HL-60 (cell line): ENCODE measurements around the gene TMEM192.

ENCODE experiments used
- TF ChIP-seq, protein P1 (sequence below): IDR thresholded peaks from one replicate; pipeline ENCODE4 v1.5.1; 2011; ENCODE audit warnings: low read length, control low read depth, inconsistent platforms; ENCODE audit not compliant: insufficient read depth
- TF ChIP-seq, protein P2 (sequence below): IDR thresholded peaks from 2 replicates; pipeline ENCODE4 v1.6.1; 2012; ENCODE audit warnings: low read depth; ENCODE audit not compliant: insufficient replicate concordance

DNA sequence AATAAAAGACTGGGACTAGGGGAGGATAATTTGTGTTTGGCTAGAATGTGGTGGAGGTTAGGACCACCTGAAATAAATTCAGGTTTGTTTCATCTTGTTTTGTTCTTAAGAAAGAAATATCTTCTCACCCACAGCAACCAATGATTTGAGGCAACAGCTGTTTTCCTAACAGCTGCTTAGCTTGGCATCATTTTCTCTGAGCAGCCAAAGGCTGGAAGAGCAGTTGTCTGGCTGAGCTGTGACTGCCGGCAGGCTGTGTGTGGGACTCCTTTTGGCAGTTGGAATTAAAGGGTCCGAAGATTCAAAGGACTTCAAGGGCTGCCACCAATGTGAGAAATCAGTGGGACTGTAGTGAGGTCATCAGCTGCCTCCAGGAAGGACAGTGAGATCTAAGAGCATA, 54.0 kb downstream of the TMEM192 start:
- TF ChIP-seq, protein P1, sequence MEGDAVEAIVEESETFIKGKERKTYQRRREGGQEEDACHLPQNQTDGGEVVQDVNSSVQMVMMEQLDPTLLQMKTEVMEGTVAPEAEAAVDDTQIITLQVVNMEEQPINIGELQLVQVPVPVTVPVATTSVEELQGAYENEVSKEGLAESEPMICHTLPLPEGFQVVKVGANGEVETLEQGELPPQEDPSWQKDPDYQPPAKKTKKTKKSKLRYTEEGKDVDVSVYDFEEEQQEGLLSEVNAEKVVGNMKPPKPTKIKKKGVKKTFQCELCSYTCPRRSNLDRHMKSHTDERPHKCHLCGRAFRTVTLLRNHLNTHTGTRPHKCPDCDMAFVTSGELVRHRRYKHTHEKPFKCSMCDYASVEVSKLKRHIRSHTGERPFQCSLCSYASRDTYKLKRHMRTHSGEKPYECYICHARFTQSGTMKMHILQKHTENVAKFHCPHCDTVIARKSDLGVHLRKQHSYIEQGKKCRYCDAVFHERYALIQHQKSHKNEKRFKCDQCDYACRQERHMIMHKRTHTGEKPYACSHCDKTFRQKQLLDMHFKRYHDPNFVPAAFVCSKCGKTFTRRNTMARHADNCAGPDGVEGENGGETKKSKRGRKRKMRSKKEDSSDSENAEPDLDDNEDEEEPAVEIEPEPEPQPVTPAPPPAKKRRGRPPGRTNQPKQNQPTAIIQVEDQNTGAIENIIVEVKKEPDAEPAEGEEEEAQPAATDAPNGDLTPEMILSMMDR = no peak
- TF ChIP-seq, protein P2, sequence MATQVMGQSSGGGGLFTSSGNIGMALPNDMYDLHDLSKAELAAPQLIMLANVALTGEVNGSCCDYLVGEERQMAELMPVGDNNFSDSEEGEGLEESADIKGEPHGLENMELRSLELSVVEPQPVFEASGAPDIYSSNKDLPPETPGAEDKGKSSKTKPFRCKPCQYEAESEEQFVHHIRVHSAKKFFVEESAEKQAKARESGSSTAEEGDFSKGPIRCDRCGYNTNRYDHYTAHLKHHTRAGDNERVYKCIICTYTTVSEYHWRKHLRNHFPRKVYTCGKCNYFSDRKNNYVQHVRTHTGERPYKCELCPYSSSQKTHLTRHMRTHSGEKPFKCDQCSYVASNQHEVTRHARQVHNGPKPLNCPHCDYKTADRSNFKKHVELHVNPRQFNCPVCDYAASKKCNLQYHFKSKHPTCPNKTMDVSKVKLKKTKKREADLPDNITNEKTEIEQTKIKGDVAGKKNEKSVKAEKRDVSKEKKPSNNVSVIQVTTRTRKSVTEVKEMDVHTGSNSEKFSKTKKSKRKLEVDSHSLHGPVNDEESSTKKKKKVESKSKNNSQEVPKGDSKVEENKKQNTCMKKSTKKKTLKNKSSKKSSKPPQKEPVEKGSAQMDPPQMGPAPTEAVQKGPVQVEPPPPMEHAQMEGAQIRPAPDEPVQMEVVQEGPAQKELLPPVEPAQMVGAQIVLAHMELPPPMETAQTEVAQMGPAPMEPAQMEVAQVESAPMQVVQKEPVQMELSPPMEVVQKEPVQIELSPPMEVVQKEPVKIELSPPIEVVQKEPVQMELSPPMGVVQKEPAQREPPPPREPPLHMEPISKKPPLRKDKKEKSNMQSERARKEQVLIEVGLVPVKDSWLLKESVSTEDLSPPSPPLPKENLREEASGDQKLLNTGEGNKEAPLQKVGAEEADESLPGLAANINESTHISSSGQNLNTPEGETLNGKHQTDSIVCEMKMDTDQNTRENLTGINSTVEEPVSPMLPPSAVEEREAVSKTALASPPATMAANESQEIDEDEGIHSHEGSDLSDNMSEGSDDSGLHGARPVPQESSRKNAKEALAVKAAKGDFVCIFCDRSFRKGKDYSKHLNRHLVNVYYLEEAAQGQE = no peak
